ENCODE measurements around the gene FCAMR.

FCAMR gene

DNA sequence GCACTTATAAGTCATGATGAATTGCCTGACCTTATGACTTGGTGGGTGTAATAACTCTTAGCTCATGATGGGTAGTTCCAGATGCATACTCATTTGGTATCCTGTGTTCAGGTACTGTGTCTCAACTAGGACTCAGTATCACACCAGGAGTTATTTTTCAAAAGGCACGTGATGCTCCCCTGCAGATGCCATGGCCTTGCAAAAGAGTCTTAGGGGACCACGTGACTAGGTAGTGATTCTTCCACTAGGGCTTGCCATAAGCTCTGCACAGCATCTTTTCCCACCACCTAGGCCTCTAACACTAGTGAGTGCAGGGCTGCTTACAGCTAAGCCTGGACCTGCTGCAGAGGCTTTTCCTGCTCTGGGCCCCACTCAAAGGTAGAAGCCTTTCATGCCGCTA, 3.9 kb upstream of the FCAMR start:
- DNase-seq (ENCODE audit: low read depth) = no peak
- in situ Hi-C loops (cut with HindIII; ENCODE audit: low sequenced_read_pairs) = no loop called here
- no peak for TF ChIP-seq CTCF (IDR thresholded peaks at IDR 0.05; ENCODE audit: low read depth, low read length, missing control alignments)
- H3K4me3 ChIP-seq (ENCODE audit: low read depth, low read length) = no peak overlapping the region

GRCh38 chr1:206972728-206973127, 2.5 kb upstream of the FCAMR start:
- no peak for TF ChIP-seq CTCF (IDR thresholded peaks at IDR 0.05; ENCODE audit: low read depth, low read length, missing control alignments)
- in situ Hi-C loops (cut with HindIII; ENCODE audit: low sequenced_read_pairs) = no loop called here
- no peak overlapping the region for H3K4me3 ChIP-seq (ENCODE audit: low read depth, low read length)
- DNase-seq (ENCODE audit: low read depth) = no peak

DNA sequence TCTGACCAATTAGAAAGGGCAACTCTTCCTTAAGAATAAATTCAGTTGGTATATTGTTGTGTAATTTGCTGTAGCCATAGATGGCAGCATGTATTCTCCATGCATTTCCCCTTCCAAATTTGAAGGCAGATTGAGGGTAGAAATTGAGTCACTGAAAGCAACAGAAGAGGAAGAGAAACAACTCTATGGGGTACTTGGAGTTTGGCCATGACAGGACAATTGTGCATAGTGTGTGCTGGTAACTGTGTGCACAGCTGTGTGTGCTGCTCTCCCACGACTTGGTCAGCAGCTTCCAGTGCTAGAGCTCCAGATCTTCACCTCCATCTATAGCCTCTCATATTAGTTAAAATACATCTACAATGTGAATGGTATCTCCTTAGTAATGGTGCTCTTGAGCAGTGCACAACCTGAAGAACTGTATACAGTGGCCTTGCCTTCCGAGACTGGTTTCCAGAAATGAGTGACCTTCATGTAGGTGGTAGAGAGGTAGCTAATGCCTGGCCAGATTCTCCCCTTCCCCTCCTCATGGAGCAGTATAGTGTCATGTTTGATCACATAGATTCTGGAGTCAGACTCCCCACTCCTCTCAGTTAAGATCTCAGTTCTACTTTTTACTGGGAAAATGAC, 882 bp upstream of the FCAMR start:
- H3K4me3 ChIP-seq (ENCODE audit: low read depth, low read length) = no peak overlapping the region
- DNase-seq (ENCODE audit: low read depth) = no peak
- in situ Hi-C loops (cut with HindIII; ENCODE audit: low sequenced_read_pairs) = no loop called here
- no peak for TF ChIP-seq CTCF (IDR thresholded peaks at IDR 0.05; ENCODE audit: low read depth, low read length, missing control alignments)

- no peak for TF ChIP-seq CTCF (IDR thresholded peaks at IDR 0.05; ENCODE audit: low read depth, low read length, missing control alignments)
- DNase-seq (ENCODE audit: low read depth) = no peak
- in situ Hi-C loops (cut with HindIII; ENCODE audit: low sequenced_read_pairs) = no loop called here
- H3K4me3 ChIP-seq (ENCODE audit: low read depth, low read length) = no peak overlapping the region
Observed at GRCh38 chr1:206969090-206969489, 1.2 kb downstream of the FCAMR start.

- H3K4me3 ChIP-seq (ENCODE audit: low read depth, low read length) = no peak overlapping the region
- no peak for DNase-seq (ENCODE audit: low read depth)
- in situ Hi-C loops (cut with HindIII; ENCODE audit: low sequenced_read_pairs) = no loop called here
- no peak for TF ChIP-seq CTCF (IDR thresholded peaks at IDR 0.05; ENCODE audit: low read depth, low read length, missing control alignments)
Observed at GRCh38 chr1:206967096-206967849, 3.0 kb downstream of the FCAMR start.

DNA sequence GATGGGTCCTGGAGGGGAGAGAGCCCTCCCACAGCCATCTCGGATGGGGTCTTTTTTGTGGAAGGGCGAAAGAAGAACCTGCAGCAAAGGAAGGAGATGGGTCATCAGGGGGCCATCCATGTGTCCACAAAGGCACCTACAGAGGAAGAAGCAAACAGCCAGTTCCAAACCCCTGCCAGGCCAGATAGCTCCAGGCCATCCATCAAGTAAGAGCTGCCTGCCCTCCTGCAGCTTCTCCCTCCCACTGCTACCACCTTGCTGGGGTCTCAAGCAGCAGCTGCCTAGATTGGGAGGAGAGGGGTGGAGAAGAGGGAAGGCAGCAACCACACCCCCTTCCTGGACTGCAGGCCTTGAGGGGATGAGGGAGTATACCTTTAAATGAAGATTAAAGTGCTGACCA, 4.5 kb downstream of the FCAMR start:
- in situ Hi-C loops (cut with HindIII; ENCODE audit: low sequenced_read_pairs) = no loop called here
- TF ChIP-seq CTCF (IDR thresholded peaks at IDR 0.05; ENCODE audit: low read depth, low read length, missing control alignments) = no peak
- no peak overlapping the region for H3K4me3 ChIP-seq (ENCODE audit: low read depth, low read length)
- DNase-seq (ENCODE audit: low read depth) = no peak

All from astrocyte of the cerebellum (primary cell).